H4 (cell line): Measurements from ENCODE around the gene NECTIN2. TPM values are rescaled to one million over a fixed set of nuclear protein-coding genes. Genes with fewer than 3 reads are reported as not detected.
"Not testable (repeated sequence)": the region's sequence is repeated elsewhere in the genome, so short reads cannot be mapped to it uniquely, and the experiment has no call there.

Source experiments
- DNase-seq: peaks from one replicate; pipeline ENCODE4 v3.0.0-alpha.2; 2015; ENCODE audit warnings: low spot score
- total RNA-seq: library from RNA; depleted of rRNA; stranded (reverse); fragments of >200 nt; shearing (Covaris generic); gene quantifications from 2 replicates; pipeline ENCODE4 v1.2.3, GENCODE V29; 2014; rRNA removed

Gene NECTIN2
- total RNA-seq, 1 experiment from 2014 or later = 42.0 TPM

- no peak for DNase-seq
Measured at GRCh38 chr19:44908074-44908835, 62.2 kb downstream of the NECTIN2 start.

DNA sequence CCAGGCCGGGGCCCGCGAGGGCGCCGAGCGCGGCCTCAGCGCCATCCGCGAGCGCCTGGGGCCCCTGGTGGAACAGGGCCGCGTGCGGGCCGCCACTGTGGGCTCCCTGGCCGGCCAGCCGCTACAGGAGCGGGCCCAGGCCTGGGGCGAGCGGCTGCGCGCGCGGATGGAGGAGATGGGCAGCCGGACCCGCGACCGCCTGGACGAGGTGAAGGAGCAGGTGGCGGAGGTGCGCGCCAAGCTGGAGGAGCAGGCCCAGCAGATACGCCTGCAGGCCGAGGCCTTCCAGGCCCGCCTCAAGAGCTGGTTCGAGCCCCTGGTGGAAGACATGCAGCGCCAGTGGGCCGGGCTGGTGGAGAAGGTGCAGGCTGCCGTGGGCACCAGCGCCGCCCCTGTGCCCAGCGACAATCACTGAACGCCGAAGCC, 62.8 kb downstream of the NECTIN2 start:
- DNase-seq = no peak

GRCh38 chr19:44909775-44910174, 63.7 kb downstream of the NECTIN2 start:
- DNase-seq = no peak

- not testable (repeated sequence) for DNase-seq
Measured at GRCh38 chr19:44911896-44912295, 65.8 kb downstream of the NECTIN2 start.

GRCh38 chr19:44912854-44913253, 66.8 kb downstream of the NECTIN2 start:
- DNase-seq = no peak

DNA sequence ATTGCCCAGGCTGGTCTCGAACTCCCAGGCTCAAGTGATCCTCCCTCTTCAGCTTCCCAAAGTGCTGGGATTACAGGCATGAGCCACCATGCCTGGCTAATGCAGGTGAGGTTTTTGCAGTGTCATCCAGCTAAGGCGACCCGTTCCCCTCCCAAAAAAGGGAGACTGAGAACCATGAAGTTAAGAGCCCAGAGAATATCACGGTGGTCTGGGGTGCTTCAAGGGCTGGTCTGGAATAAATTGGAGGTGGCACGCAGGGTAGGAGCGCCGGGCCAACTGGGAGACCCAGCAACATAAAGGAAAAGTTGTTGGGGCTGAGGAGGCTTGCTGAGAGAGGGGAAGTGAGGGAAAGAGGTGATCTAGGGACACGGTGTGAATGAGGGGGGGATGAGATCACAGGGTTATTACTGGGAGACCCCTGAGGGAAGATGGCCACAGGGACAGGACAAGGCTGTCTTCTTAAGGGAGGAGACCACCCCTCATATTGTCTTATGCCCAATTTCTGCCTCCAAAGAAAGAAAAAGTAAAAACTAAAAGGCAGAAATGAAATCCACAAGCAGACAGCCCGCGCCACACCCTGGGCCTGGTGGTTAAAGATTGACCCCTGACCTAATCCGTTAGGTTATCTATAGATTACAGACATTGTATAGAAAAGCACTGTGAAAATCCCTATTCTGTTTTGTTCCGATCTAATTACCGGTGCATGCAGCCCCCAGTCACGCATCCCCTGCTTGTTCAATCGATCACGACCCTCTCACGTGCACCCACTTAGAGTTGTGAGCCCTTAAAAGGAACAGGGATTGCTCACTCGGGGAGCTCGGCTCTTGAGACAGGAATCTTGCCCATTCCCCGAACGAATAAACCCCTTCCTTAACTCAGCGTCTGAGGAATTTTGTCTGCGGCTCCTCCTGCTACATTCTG, 67.7 kb downstream of the NECTIN2 start:
- not testable (repeated sequence) for DNase-seq

- not testable (repeated sequence) for DNase-seq
Measured at GRCh38 chr19:44914433-44915206, 68.5 kb downstream of the NECTIN2 start, which contains the start of gene APOC1. Gene APOC1, plus strand, starts transcription at chr19:44914608. Its CDS starts 284 bp downstream, at chr19:44914892.

DNA sequence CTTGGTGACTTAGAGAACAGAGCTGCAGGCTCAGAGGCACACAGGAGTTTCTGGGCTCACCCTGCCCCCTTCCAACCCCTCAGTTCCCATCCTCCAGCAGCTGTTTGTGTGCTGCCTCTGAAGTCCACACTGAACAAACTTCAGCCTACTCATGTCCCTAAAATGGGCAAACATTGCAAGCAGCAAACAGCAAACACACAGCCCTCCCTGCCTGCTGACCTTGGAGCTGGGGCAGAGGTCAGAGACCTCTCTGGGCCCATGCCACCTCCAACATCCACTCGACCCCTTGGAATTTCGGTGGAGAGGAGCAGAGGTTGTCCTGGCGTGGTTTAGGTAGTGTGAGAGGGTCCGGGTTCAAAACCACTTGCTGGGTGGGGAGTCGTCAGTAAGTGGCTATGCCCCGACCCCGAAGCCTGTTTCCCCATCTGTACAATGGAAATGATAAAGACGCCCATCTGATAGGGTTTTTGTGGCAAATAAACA, 78.2 kb downstream of the NECTIN2 start:
- DNase-seq = no peak

GRCh38 chr19:44925114-44925891, 79.2 kb downstream of the NECTIN2 start:
- peak; percentile 72 for DNase-seq

GRCh38 chr19:44926245-44927077, 80.4 kb downstream of the NECTIN2 start:
- DNase-seq = not testable (repeated sequence)

DNA sequence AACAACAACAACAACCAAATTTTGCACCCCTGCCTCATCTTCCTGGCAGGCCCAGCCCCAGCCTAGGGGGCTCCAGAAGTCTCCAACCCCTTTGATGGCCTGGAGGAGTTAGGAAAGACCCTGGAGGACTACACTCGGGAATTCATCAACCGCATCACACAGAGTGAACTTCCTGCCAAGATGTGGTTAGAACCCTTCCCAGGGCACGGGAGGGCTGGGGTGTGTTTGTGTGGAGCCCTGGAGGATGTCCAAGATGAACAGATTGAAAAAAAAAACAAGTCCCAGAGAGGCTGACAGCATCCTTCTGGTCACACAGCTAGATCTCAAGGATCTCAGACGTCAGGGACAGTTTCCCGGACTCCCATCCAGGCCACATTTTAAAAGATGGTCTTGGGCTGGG, 81.6 kb downstream of the NECTIN2 start:
- peak; percentile 76 for DNase-seq

GRCh38 chr19:44930088-44930487, 84.0 kb downstream of the NECTIN2 start:
- no peak for DNase-seq

DNA sequence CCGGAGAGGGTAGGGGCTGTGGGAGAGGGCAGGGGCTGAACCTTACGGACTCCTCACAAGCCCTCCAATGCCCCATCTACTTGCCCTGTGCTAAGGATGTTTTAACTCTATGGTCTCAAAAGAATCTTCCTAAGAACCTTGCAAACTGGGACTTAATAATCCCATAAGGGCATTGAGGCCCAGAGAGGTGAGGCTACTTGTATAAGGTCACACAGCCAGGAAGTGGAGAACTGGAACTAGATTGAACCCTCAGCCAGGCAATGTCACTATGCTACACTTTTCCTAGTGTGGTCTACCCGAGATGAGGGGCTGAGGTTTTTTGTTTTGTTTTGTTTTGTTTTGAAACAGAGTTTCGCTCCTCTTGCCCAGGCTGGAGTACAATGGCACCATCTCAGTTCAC, 85.4 kb downstream of the NECTIN2 start:
- DNase-seq = no peak

Other genes with a start within 250 kb of the NECTIN2 start
- gene IGSF23, start 232.7 kb upstream of the NECTIN2 start, total RNA-seq = not detected in 2 replicates
- gene PVR, start 202.4 kb upstream of the NECTIN2 start, total RNA-seq = 41.9 and 46.0 TPM in 2 replicates
- gene CEACAM19, start 174.8 kb upstream of the NECTIN2 start, total RNA-seq = 0.23 and 1.0 TPM in 2 replicates
- not detected in 2 replicates for gene CEACAM16, start 147.1 kb upstream of the NECTIN2 start, total RNA-seq
- gene BCL3, start 97.6 kb upstream of the NECTIN2 start, total RNA-seq = 7.8 and 11.6 TPM in 2 replicates
- gene CBLC, start 68.4 kb upstream of the NECTIN2 start, total RNA-seq = not detected in 2 replicates
- gene BCAM, start 37.2 kb upstream of the NECTIN2 start, total RNA-seq = 5.8 and 6.2 TPM in 2 replicates
- gene TOMM40, start 45.0 kb downstream of the NECTIN2 start, total RNA-seq = 59.0 and 68.6 TPM in 2 replicates
- gene APOE, start 59.5 kb downstream of the NECTIN2 start, total RNA-seq = 0.33 and 0.75 TPM in 2 replicates
- gene APOC1, start 68.3 kb downstream of the NECTIN2 start, total RNA-seq = not detected in 2 replicates
- gene APOC4, start 95.9 kb downstream of the NECTIN2 start, total RNA-seq = not detected in 2 replicates
- not detected in 2 replicates for gene APOC2, start 99.8 kb downstream of the NECTIN2 start, total RNA-seq
- 12.9 and 17.4 TPM in 2 replicates for gene CLPTM1, start 109.1 kb downstream of the NECTIN2 start, total RNA-seq
- 0.78 and 0.81 TPM in 2 replicates for gene RELB, start 155.2 kb downstream of the NECTIN2 start, total RNA-seq
- 17.6 and 20.4 TPM in 2 replicates for gene CLASRP, start 192.7 kb downstream of the NECTIN2 start, total RNA-seq
- gene ZNF296, start 230.2 kb downstream of the NECTIN2 start, total RNA-seq = not detected in 2 replicates
- gene GEMIN7, start 233.0 kb downstream of the NECTIN2 start, total RNA-seq = 23.5 and 27.5 TPM in 2 replicates
- gene PPP1R37, start 246.9 kb downstream of the NECTIN2 start, total RNA-seq = 8.0 and 13.2 TPM in 2 replicates